ENCODE data around the gene RNF182.
"Not testable (repeated sequence)": the region's sequence is repeated elsewhere in the genome, so short reads cannot be mapped to it uniquely, and the experiment has no call there.

RNF182 gene

GRCh38 chr6:13918686-13919250 lies 6.0 kb upstream of the RNF182 start:
- DNase-seq, result no peak

DNA sequence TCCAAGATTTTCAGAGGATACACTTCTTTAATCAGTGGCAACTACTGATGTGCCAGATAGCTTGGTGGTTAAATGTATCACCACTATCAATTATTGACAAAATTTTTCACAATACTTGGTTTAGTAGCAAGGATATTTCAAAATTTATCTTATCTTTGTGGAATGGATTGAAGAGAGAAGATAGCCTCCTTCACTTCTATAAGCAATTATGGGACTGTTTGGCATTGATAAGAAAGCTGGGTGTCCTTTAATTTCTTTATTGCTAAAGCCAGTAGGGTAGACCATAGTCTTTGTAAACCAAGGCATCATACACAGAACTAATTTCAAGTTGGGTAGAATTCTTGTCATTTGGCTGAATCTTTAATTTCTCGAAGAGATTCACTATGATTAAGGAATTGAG lies 4.9 kb upstream of the RNF182 start:
- DNase-seq, result no peak

GRCh38 chr6:13920552-13920951 lies 4.2 kb upstream of the RNF182 start:
- DNase-seq, result peak; percentile 20

DNA sequence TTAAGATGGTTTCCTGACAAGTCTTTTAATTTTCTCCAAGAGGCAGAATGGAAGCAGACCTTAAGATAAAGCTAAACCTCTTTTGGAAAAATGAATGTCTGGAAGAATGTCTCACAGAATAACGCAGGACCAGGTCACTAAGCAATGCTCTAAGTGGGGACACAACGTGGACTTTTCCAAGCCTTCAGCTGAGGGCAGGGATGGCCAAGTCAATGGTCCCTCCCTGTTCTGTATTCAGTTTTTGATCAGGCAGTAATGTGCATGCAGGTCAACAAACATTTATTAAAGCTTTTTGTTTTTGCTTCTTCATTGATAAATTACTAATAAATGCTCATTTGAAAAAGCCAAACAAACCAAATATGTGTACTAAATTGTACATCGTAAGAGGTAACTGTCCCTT lies 2.0 kb upstream of the RNF182 start:
- no peak for DNase-seq

DNA sequence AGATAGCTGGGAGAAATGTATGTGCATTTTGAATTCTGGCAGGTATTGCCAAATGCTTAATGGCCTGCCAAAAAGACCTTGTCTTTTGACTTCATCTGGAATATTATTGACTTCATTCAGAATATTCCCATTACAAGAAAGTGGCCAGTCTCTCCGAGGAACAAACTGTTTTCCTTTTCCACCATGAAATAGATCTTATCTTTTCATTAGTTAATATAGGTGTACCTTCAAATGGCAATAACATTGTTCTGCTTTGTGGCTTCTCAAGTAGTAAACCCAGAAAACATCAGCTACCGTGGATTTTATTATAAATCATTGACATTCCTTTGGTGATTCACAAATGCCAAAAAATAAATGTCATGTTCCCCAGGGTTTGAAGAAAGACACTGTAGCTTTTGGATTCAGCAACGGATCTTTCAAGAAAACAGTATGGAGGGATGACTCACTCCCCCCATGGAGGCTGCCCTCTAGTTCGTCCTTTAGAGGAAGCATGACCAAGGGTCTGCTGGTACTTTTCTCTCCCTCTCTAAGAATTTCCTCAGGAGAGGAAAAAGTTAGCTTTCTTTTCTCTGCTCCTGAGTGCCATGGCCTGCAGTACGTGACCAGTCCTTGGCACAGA lies 1.1 kb upstream of the RNF182 start:
- DNase-seq, result no peak

GRCh38 chr6:13924146-13924948 lies 405 bp upstream of the RNF182 start:
- peak; percentile 90 for DNase-seq

DNA sequence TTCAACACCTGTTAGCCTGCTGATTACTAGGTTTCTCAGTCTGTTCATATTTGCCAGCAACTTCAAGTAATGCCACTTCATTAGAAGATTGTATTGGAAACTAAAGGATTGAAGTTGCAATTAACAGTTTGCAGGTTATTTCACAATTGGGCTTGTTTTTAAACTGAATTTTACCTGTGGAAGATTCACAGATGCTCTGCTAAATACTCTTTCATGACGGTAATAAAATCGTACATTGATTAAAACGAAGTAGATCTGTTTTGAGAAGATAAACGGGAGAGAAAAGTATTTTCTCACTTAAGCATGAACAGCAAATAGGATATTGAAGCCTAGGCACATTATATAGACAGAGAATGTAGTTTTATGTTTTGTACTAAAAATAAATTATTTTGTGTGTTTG lies 1.6 kb downstream of the RNF182 start:
- DNase-seq, result no peak

DNA sequence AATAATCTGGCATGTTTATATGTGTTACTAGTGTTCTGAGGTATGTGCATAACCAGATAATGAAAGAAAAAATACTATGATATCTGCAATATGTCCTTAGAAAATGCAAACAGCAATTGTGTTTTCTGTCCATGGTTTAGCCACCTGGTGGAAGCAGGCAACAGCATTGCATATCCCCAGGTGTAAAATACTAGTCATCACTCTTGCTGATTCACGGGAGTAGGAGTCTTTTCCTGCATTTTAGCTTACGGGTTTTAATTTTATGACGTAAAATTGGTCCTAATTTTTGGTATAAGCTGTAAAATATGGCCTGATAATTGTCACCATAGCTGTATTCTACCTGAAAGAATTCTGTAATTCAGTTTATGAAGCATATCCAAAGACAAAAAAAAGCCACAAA lies 2.5 kb downstream of the RNF182 start:
- DNase-seq, result peak; percentile 44

- no peak for DNase-seq
Measured at GRCh38 chr6:13929196-13929595, 4.4 kb downstream of the RNF182 start.

- no peak for DNase-seq
Measured at GRCh38 chr6:13931797-13932402, 7.1 kb downstream of the RNF182 start.

GRCh38 chr6:13932785-13933184 lies 8.0 kb downstream of the RNF182 start:
- no peak for DNase-seq

DNA sequence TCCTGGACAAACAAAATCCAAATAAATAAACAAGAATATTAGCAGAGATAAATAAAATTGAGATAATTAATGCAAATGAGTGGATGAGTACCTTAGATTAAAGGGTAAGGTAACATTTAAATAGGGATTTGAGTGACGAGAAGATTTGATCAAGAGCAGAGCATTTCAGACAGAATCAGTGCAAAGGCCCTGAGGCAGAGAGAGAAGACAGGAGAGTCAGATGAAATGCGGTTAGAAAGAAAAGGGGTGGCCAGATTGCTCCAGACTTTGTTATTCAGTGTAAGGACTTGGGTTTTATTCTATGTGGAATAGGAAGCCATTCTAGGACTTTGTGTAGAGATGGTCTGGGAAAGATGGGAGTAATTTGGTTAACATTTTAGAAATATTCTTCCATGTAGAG lies 10.0 kb downstream of the RNF182 start:
- no peak for DNase-seq

DNA sequence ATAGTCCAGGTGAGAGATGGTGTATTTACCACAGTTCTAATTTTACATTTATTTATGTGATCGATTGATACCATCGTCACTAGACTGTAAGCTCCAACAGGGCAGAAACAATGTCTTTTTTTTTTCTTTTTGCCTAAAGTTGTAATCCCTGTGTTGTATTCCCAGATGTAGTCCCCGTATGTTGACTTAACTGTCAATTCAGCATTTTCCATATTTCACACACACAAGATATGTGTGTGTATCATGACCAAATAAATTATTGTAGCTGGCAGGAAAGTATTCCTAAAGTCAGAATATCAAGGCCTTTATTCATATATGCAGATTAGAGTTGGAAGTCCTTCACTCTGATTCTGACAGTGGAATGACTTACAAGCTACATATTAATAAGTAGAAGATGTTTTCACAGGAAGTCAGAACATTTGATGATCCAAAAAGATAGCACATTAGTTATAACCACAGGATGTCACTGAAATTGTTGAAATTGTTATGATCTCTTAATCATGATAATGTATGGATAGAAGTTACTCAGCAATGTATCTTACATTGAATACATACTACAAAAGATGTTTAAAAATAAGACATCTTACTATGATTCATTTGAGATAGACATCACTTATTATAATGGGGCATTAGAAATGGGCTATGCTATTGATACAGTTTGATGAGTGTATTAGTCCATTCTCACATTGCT lies 10.6 kb downstream of the RNF182 start:
- DNase-seq, result no peak

DNA sequence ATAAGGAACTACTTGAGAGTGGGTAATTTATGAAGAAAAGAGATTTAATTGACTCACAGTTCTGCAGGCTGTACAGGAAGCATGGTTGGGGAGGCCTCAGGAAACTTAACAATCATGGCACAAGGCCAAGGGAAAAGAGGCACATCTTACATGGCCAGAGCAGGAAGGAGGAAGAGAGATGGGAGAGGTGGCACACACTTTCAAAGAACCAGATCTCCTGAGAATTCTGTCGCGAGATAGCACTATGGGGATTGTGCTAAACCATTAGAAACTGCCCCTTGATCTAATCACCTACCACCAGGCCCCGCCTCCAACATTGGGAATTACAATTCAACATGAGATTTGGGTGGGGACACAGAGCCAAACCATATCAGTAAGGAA lies 11.1 kb downstream of the RNF182 start:
- not testable (repeated sequence) for DNase-seq

DNA sequence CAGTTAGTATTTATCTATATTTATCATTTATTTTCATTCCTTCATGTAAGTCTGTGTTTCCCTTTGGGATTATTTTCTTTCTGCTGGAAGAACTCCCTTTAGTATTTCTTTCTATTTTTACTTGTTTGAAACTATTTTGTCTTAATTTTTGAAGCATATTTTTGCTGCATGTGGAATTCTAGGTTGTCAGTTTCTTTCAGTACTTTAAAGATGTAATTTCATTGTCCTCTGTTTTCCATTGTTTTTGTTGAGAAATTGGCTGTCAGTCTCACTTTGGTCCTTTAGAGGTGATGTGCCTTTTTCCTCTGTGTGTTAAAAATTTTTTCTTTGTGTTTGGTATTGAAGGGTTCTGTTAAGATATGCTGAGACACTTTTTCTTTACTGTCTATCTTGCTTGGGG lies 17.1 kb downstream of the RNF182 start:
- DNase-seq, result no peak

DNA sequence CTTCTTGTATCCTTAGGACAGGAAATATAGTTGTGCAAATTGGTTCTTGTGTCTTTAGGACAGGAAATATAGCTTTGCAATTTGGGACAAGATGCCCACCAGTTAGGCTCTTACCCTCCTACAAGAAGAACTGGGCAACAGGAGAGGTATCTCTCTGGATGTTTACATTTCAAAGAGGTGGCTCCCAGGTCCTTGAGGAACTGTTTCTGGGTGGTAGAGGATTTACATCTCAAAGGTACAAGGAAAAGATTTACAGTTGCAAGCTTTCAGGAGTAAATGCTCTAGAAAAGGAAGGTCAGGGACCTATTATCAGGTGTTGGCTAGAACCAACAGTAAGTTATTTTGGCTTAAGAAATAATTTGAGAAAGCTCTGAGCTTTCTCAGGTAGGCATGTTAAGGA lies 19.2 kb downstream of the RNF182 start:
- DNase-seq, result no peak

- DNase-seq, result no peak
Measured at GRCh38 chr6:13946506-13946905, 21.8 kb downstream of the RNF182 start.

GRCh38 chr6:13947611-13948178 lies 22.9 kb downstream of the RNF182 start:
- DNase-seq, result no peak

DNA sequence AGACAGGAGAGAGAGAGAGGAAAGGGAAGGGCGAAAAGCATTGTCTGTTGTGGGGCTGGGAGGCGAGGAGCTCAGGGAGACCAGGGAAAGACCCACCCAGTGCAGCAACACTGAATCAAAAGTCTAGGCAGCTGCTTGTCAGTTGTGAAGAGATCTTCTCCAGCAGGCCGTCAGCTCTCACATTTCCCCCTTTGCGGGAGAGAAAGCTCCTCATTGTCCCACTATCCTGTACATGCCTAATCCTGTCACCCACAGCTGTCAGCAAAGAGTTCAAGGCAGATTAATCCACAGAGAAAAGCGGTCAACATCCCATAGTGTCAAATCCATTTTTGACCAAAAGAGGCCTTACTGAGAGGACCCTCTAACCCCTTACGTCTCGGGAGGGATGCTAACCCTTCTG lies 27.3 kb downstream of the RNF182 start:
- DNase-seq, result no peak

- DNase-seq, result no peak
Measured at GRCh38 chr6:13953061-13953705, 28.4 kb downstream of the RNF182 start.

GRCh38 chr6:13965582-13966127 lies 40.9 kb downstream of the RNF182 start:
- DNase-seq, result no peak

DNA sequence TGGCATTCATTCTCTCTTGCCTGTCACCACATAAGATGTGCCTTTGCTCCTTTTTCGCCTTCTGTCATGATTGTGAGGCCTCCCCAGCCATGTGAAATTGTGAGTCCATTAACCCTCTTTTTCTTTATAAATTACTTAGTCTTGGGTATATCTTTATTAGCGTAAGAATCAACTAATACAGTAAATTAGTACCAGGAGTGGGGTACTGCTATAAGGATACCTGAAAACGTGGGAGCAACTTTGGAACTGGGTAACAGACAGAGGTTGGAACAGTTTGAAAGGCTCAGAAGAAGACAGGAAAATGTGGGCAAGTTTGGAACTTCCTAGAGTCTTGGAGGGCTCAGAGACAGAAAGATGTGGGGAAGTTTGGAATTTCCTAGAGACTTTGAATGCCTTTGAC lies 46.6 kb downstream of the RNF182 start:
- DNase-seq, result no peak

Data from COR-L47 (cell line).